ENCODE measurements around the gene KDM3A. TPM values are rescaled to one million over a fixed set of nuclear protein-coding genes. Genes with fewer than 3 reads are reported as not detected.

KDM3A gene
- total RNA-seq, 1 experiment from 2014 or later, result 34.2 TPM

GRCh38 chr2:86436328-86436727 is 4.8 kb upstream of the KDM3A start (continued):
- TF ChIP-seq NFE2L1 (CRISPR knock-in tag; IDR thresholded peaks at IDR 0.05) (no peak), MAX (CRISPR knock-in tag; IDR thresholded peaks at IDR 0.05) (no peak), OVOL2 (CRISPR knock-in tag; IDR thresholded peaks at IDR 0.05; ENCODE audit: borderline replicate concordance) (no peak), ZNF317 (CRISPR knock-in tag; IDR thresholded peaks at IDR 0.05; ENCODE audit: borderline replicate concordance, low read depth) (no peak)
- TF ChIP-seq, protein P1, sequence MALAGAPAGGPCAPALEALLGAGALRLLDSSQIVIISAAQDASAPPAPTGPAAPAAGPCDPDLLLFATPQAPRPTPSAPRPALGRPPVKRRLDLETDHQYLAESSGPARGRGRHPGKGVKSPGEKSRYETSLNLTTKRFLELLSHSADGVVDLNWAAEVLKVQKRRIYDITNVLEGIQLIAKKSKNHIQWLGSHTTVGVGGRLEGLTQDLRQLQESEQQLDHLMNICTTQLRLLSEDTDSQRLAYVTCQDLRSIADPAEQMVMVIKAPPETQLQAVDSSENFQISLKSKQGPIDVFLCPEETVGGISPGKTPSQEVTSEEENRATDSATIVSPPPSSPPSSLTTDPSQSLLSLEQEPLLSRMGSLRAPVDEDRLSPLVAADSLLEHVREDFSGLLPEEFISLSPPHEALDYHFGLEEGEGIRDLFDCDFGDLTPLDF (CRISPR knock-in tag; IDR thresholded peaks at IDR 0.05), result no peak
- TF ChIP-seq, protein P2, sequence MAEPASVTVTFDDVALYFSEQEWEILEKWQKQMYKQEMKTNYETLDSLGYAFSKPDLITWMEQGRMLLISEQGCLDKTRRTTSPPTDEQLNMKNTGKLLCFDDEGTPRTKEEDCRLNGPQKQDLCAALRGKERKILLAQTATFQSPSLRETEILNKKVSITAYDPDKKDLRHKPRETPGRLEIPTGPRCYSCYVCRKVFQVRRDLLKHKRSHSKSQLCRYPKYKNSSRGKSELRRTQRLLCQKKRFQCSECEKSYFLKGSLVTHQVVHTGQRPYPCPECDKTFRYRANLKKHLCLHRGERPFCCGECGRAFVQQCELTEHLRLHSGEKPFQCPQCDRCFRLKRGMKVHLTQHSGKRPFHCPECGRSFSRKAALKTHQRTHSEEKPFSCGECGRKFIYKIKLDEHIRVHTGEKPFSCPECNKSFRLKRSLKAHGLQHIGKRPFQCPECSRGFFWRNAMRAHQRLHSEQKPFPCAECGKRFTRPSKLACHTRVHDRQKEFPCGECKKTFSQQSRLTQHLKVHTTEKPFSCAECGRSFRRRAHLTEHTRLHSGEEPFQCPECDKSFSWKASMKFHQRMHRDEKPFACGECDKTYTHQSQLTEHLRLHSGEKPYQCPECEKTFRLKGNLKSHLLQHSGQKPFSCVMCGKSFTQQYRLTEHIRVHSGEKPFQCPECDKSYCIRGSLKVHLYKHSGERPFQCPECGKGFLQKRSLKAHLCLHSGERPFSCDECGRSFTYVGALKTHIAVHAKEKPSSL (CRISPR knock-in tag; conservative IDR thresholded peaks at IDR 0.05), result no peak

DNA sequence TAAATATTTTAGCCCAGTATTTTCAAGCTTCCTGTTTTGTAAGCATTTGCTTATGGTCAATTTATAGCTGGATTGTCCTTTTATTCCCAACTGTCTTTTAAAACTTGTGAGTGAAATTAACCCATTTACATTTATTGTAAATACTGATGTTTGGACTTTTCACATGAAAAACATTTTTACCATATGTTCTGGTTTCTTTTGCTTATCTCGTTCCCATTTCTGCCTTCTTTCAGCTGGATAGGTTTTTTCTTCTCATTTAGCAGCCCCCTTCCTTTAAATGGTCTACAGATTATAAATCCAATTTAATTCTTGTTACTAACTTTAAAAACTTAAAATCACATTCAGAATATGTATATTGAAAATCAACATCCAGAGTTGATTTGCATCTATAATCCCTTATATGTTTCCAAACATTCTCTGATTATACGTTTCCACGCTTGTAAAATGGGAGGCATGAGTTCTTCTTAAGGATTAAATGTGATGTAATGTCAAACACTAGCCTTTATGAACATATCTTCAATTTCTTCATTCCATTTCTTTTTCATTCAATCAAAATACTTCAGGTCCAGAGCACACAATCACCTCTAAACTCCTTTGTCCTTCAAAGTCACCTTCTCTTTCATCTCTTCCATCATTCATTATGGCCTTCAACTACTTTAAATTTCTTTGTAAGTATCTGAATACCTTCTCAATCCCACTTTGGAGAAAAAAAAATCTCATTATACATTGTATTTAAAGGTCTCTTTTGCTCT is 1.1 kb upstream of the KDM3A start:
- CTCF ChIA-PET, result interaction anchor here (1.6 kb wide), 1 partner anchor 43 kb away, joined by 10 read pairs; no protein-coding TSS in a partner anchor
- peak overlapping the region; percentile 84; the same call in 1 of the 2 replicates for H3K4me3 Mint-ChIP-seq
- peaks cover 40% of the 10 kb centered on the region for H3K9me3 Mint-ChIP-seq
- H3K27me3 Mint-ChIP-seq (ENCODE audit: low read depth), result peaks cover 33% of the 10 kb centered on the region
- DNase-seq (ENCODE audit: low spot score) (no peak), ATAC-seq (no peak)
- POLR2A ChIA-PET, result interaction anchor here (1.1 to 1.5 kb wide), 3 partner anchors 39 to 245 kb away, joined by 3 to 4 read pairs (median 3); partner anchors contain the start of genes IMMT and REEP1
- H3K36me3 Mint-ChIP-seq, result peaks cover 54% of the 10 kb centered on the region
- H3K4me1 Mint-ChIP-seq, result peaks cover 21% of the 10 kb centered on the region
- peak overlapping the region; percentile 99 for H3K27ac Mint-ChIP-seq
- TF ChIP-seq GTF2I (CRISPR knock-in tag; conservative IDR thresholded peaks at IDR 0.05) (0 out of 2 replicates have a peak, but pooled peaks have one; percentile 63), ZBTB21 (CRISPR knock-in tag; IDR thresholded peaks at IDR 0.05; ENCODE audit: borderline replicate concordance) (no peak), CTCF (IDR thresholded peaks at IDR 0.05) (no peak)

GRCh38 chr2:86441392-86441881 is 266 bp downstream of the KDM3A start:
- peaks cover 21% of the 10 kb centered on the region for H3K4me1 Mint-ChIP-seq
- CTCF ChIA-PET, result interaction anchor here (0.7 to 2.5 kb wide), 5 partner anchors 8 to 221 kb away, joined by 3 to 10 read pairs (median 3); no protein-coding TSS in a partner anchor
- peak; percentile 15 for DNase-seq (ENCODE audit: low spot score)
- TF ChIP-seq ZNF416 (CRISPR knock-in tag; IDR thresholded peaks at IDR 0.05) (no peak), ZNF281 (CRISPR knock-in tag; IDR thresholded peaks at IDR 0.05) (no peak), SMAD4 (CRISPR knock-in tag; IDR thresholded peaks at IDR 0.05) (no peak), RELA (CRISPR knock-in tag; IDR thresholded peaks at IDR 0.05; ENCODE audit: borderline replicate concordance) (no peak), NFATC4 (CRISPR knock-in tag; IDR thresholded peaks at IDR 0.05) (no peak), FOXP1 (CRISPR knock-in tag; IDR thresholded peaks at IDR 0.05; ENCODE audit: borderline replicate concordance) (no peak), GTF2I (CRISPR knock-in tag; conservative IDR thresholded peaks at IDR 0.05) (no peak), NFE2L1 (CRISPR knock-in tag; IDR thresholded peaks at IDR 0.05) (no peak), JUN (CRISPR knock-in tag; IDR thresholded peaks at IDR 0.05) (no peak), ERG (CRISPR knock-in tag; IDR thresholded peaks at IDR 0.05) (no peak), KAT7 (CRISPR knock-in tag; IDR thresholded peaks at IDR 0.05; ENCODE audit: borderline replicate concordance) (no peak)
- TF ChIP-seq, protein P3, sequence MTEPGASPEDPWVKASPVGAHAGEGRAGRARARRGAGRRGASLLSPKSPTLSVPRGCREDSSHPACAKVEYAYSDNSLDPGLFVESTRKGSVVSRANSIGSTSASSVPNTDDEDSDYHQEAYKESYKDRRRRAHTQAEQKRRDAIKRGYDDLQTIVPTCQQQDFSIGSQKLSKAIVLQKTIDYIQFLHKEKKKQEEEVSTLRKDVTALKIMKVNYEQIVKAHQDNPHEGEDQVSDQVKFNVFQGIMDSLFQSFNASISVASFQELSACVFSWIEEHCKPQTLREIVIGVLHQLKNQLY (CRISPR knock-in tag; IDR thresholded peaks at IDR 0.05), result no peak
- TF ChIP-seq, protein P4, sequence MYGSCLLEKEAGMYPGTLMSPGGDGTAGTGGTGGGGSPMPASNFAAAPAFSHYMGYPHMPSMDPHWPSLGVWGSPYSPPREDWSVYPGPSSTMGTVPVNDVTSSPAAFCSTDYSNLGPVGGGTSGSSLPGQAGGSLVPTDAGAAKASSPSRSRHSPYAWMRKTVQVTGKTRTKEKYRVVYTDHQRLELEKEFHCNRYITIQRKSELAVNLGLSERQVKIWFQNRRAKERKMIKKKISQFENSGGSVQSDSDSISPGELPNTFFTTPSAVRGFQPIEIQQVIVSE (CRISPR knock-in tag; IDR thresholded peaks at IDR 0.05; ENCODE audit: borderline replicate concordance), result no peak

More at GRCh38 chr2:86441392-86441881, 266 bp downstream of the KDM3A start:
- POLR2A ChIA-PET, result interaction anchor here (0.5 to 1.7 kb wide), 12 partner anchors 9 to 246 kb away, joined by 3 to 10 read pairs (median 3); partner anchors contain the start of genes IMMT, MRPL35 and REEP1
- Mint-ChIP-seq H3K27ac (peak overlapping the region; percentile 83), H3K9me3 (peaks cover 38% of the 10 kb centered on the region), H3K27me3 (ENCODE audit: low read depth) (peaks cover 31% of the 10 kb centered on the region), H3K4me3 (peak overlapping the region; percentile 84), H3K36me3 (peaks cover 61% of the 10 kb centered on the region)
- no peak for ATAC-seq

Measured in WTC11 (cell line).